Omental fat pad (tissue), 4 donors: ENCODE data around the gene MEX3D. TPM values are rescaled to one million over a fixed set of nuclear protein-coding genes. Genes with fewer than 3 reads are reported as not detected.
"Not testable (repeated sequence)": the region's sequence is repeated elsewhere in the genome, so short reads cannot be mapped to it uniquely, and the experiment has no call there.

Source experiments
- ATAC-seq: fragments of 150-250 bp; one replicate; pipeline ENCODE4 v1.9.1; 2016; ENCODE audit warnings: mild to moderate bottlenecking, moderate library complexity; ENCODE audit not compliant: low FRiP score
- DNase-seq: peaks from one replicate; pipeline ENCODE4 v3.0.0-alpha.2; 2019; ENCODE audit warnings: low spot score
- CTCF ChIP-seq, 3 donors: fragments of 450-650 bp; IDR thresholded peaks; one replicate each; pipeline ENCODE4 v1.5.1; 2016 to 2017; ENCODE audit warnings: antibody characterized with exemption in 3 of 3, mild to moderate bottlenecking in 3 of 3, moderate library complexity in 2 of 3
- total RNA-seq, 4 donors: library from RNA; depleted of rRNA; stranded (reverse); fragments of >200 nt; gene quantifications; one replicate each; pipeline ENCODE4 v1.1.0, GENCODE V29; 2016

MEX3D gene
- total RNA-seq, 4 donors from 2014 or later, result 3.3 to 10.2 (median 7.7) TPM

- DNase-seq (no peak), ATAC-seq (no peak)
- TF ChIP-seq CTCF (IDR thresholded peaks at IDR 0.05), result no peak
Measured at GRCh38 chr19:1553415-1553814, 14.7 kb downstream of the MEX3D start.

GRCh38 chr19:1551068-1552040, 16.8 kb downstream of the MEX3D start:
- TF ChIP-seq CTCF (IDR thresholded peaks at IDR 0.05), result no peak
- ATAC-seq (no peak), DNase-seq (no peak)

- TF ChIP-seq CTCF (IDR thresholded peaks at IDR 0.05), result no peak
- ATAC-seq (no peak), DNase-seq (no peak)
Measured at GRCh38 chr19:1549332-1549945, 18.7 kb downstream of the MEX3D start.

GRCh38 chr19:1540365-1540925, 27.7 kb downstream of the MEX3D start:
- TF ChIP-seq CTCF (IDR thresholded peaks at IDR 0.05), result no peak
- no peak for DNase-seq
- ATAC-seq, result no peak

GRCh38 chr19:1539749-1540148, 28.4 kb downstream of the MEX3D start:
- not testable (repeated sequence) for ATAC-seq, DNase-seq

GRCh38 chr19:1538978-1539377, 29.1 kb downstream of the MEX3D start:
- ATAC-seq (no peak), DNase-seq (no peak)
- TF ChIP-seq CTCF (IDR thresholded peaks at IDR 0.05), result no peak

GRCh38 chr19:1535699-1536098, 32.4 kb downstream of the MEX3D start:
- DNase-seq, ATAC-seq: not testable (repeated sequence)
